Fibroblast of skin of right biceps (primary cell): ENCODE measurements around the gene OR51T1.
"Not testable (repeated sequence)": the region's sequence is repeated elsewhere in the genome, so short reads cannot be mapped to it uniquely, and the experiment has no call there.

Source experiments
- DNase-seq: peaks from one replicate; pipeline ENCODE4 v3.0.0-alpha.2; 2013

Gene OR51T1

GRCh38 chr11:4881860-4882500, at the start of gene OR51T1:
TSS of gene OR51T1 (plus strand) at chr11:4881900. CDS start at chr11:4881900, 0 bp downstream.
- peak; percentile 72 for DNase-seq

- no peak for DNase-seq
Observed at GRCh38 chr11:4839851-4840549, 41.7 kb upstream of the OR51T1 start.

- no peak for DNase-seq
Observed at GRCh38 chr11:4848908-4849532, 32.7 kb upstream of the OR51T1 start, which contains the start of gene OR51S1. TSS of gene OR51S1 (minus strand) at chr11:4849208. CDS start at chr11:4849208, 0 bp downstream.

GRCh38 chr11:4851033-4851432, 30.7 kb upstream of the OR51T1 start:
- no peak for DNase-seq

- not testable (repeated sequence) for DNase-seq
Observed at GRCh38 chr11:4854286-4854685, 27.4 kb upstream of the OR51T1 start.

GRCh38 chr11:4862447-4863236, 19.1 kb upstream of the OR51T1 start:
- DNase-seq = no peak

- no peak for DNase-seq
Observed at GRCh38 chr11:4863876-4864275, 17.8 kb upstream of the OR51T1 start.

- DNase-seq = peak; percentile 18
Observed at GRCh38 chr11:4865855-4866254, 15.8 kb upstream of the OR51T1 start.

GRCh38 chr11:4881188-4881587, 512 bp upstream of the OR51T1 start:
- no peak for DNase-seq

- DNase-seq = no peak
Observed at GRCh38 chr11:4882543-4882942, 843 bp downstream of the OR51T1 start.

GRCh38 chr11:4884361-4884760, 2.7 kb downstream of the OR51T1 start:
- DNase-seq = no peak

GRCh38 chr11:4886186-4886585, 4.5 kb downstream of the OR51T1 start:
- no peak for DNase-seq

GRCh38 chr11:4887591-4887990, 5.9 kb downstream of the OR51T1 start:
- DNase-seq = no peak

- no peak for DNase-seq
Observed at GRCh38 chr11:4890279-4890678, 8.6 kb downstream of the OR51T1 start.

- DNase-seq = peak; percentile 91
Observed at GRCh38 chr11:4891996-4892640, 10.4 kb downstream of the OR51T1 start.

GRCh38 chr11:4903484-4903883, 21.8 kb downstream of the OR51T1 start, which contains the start of gene OR51A7:
TSS of gene OR51A7 (plus strand) at chr11:4903783. CDS start at chr11:4907370, 3,587 bp downstream.
- DNase-seq = no peak

GRCh38 chr11:4916581-4916980, 34.9 kb downstream of the OR51T1 start:
- DNase-seq = no peak

GRCh38 chr11:4919250-4919649, 37.5 kb downstream of the OR51T1 start, which contains the start of gene OR51G2:
TSS of gene OR51G2 (minus strand) at chr11:4919350. CDS start at chr11:4915663, 3,687 bp downstream.
- no peak for DNase-seq

GRCh38 chr11:4921796-4922195, 40.1 kb downstream of the OR51T1 start:
- no peak for DNase-seq

- no peak for DNase-seq
Observed at GRCh38 chr11:4922304-4922703, 40.6 kb downstream of the OR51T1 start.

- no peak for DNase-seq
Observed at GRCh38 chr11:4924239-4924638, 42.5 kb downstream of the OR51T1 start, which contains the start of gene OR51G1. TSS of gene OR51G1 (minus strand) at chr11:4924339. CDS start at chr11:4924339, 0 bp downstream.

- DNase-seq = no peak
Observed at GRCh38 chr11:4926608-4927007, 44.9 kb downstream of the OR51T1 start.
